Smooth muscle cell (in vitro differentiated cells): ENCODE measurements around the gene MRPL45. TPM values are rescaled to one million over a fixed set of nuclear protein-coding genes. Genes with fewer than 3 reads are reported as not detected.

Experiments
- DNase-seq: peaks from one replicate; lab custom pipeline; 2025; ENCODE audit not compliant: unreplicated experiment; lab: John Stamatoyannopoulos, UW
- H2AFZ ChIP-seq: fragments of 200-600 bp; sonication (generic); 2 replicates; pipeline ENCODE4 v1.6.0; 2016; ENCODE audit warnings: antibody characterized with exemption, low read depth, mild to moderate bottlenecking
- H3F3A ChIP-seq: fragments of 200-600 bp; sonication (generic); 2 replicates; pipeline ENCODE4 v1.6.0; 2017; ENCODE audit warnings: antibody characterized with exemption, low read depth
- H3K27ac ChIP-seq: fragments of 200-600 bp; sonication (generic); 2 replicates; pipeline ENCODE4 v1.5.1; 2016; ENCODE audit warnings: low read depth, mild to moderate bottlenecking
- H3K27me3 ChIP-seq: fragments of 200-600 bp; sonication (generic); 2 replicates; pipeline ENCODE4 v1.6.1; 2016; ENCODE audit warnings: low read depth, mild to moderate bottlenecking
- H3K36me3 ChIP-seq: fragments of 200-600 bp; sonication (generic); 2 replicates; pipeline ENCODE4 v1.5.1; 2016; ENCODE audit warnings: low read depth
- H3K4me1 ChIP-seq: fragments of 200-600 bp; sonication (generic); 2 replicates; pipeline ENCODE4 v1.5.1; 2016; ENCODE audit warnings: low read depth
- H3K4me2 ChIP-seq: fragments of 200-600 bp; sonication (generic); 2 replicates; pipeline ENCODE4 v1.6.0; 2016; ENCODE audit warnings: mild to moderate bottlenecking
- H3K4me3 ChIP-seq: fragments of 200-600 bp; sonication (generic); 2 replicates; pipeline ENCODE4 v1.5.1; 2016; ENCODE audit warnings: mild to moderate bottlenecking
- H3K79me2 ChIP-seq: fragments of 200-600 bp; sonication (generic); 2 replicates; pipeline ENCODE4 v1.6.0; 2016; ENCODE audit warnings: low read depth, mild to moderate bottlenecking
- H3K9ac ChIP-seq: fragments of 200-600 bp; sonication (generic); 2 replicates; pipeline ENCODE4 v1.6.0; 2016; ENCODE audit warnings: low read depth
- H3K9me3 ChIP-seq: fragments of 200-600 bp; sonication (generic); replicated peaks from 2 replicates; pipeline ENCODE4 v1.5.1; 2016; ENCODE audit warnings: low read depth
- H4K20me1 ChIP-seq: fragments of 200-600 bp; sonication (generic); 2 replicates; pipeline ENCODE4 v1.6.0; 2016; ENCODE audit warnings: low read depth
- WGBS: methylation state at CpG from one replicate; pipeline ENCODE4 v1.1.7; 2016; ENCODE audit warnings: low lambda C conversion rate; 5-methylcytosine and 5-hydroxymethylcytosine counted together
- polyA plus RNA-seq: library from polyadenylated mRNA; unstranded; fragments of >200 nt; fragmentation: Nextera tagmentation; extraction: Ambion mirVana; gene quantifications from 2 replicates; pipeline ENCODE4 v1.2.1, GENCODE V29; 2016
- total RNA-seq: library from RNA; depleted of rRNA; stranded (reverse); fragments of >200 nt; gene quantifications from 2 replicates; pipeline ENCODE4 v1.2.3, GENCODE V29; 2014
- TF ChIP-seq, protein P1 (sequence below): fragments of 200-600 bp; sonication (generic); IDR thresholded peaks from 2 replicates; pipeline ENCODE4 v1.5.1; 2017; ENCODE audit warnings: borderline replicate concordance, mild to moderate bottlenecking, antibody characterized with exemption; ENCODE audit not compliant: insufficient read depth, poor library complexity, severe bottlenecking

Gene MRPL45
- total and polyA plus RNA-seq, 2 experiments from 2014 or later = 25.0 to 30.6 TPM

DNA sequence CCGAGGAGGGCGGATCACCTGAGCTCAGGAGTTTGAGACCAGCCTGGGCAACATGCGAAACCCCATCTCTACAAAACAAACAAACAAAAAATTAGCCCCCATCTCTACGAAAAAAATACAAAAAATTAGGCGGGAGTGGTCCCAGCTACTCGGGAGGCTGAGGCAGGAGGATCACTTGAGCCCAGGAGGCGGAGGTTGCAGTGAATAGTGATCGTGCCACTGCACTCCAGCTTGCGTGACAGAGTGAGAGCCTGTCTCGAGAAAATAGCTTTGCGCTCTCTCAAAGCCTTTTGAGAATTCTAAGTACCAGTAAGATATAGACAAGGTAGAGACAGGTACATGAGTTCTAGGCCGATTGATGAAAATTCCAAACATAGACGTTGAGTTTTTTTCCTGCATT, 56.7 kb downstream of the MRPL45 start:
- Histone ChIP-seq H3K4me3 (peak overlapping the region; percentile 93), H3K27me3 (no peaks in the 10 kb centered on the region), H3K4me2 (peak overlapping the region; percentile 98), H3K27ac (no peak overlapping the region), H3K4me1 (peaks cover 17% of the 10 kb centered on the region), H3K9ac (no peak overlapping the region), H3K36me3 (no peaks in the 10 kb centered on the region), H3K79me2 (peaks cover 64% of the 10 kb centered on the region), H3F3A (no peaks in the 10 kb centered on the region), H2AFZ (no peak overlapping the region), H3K9me3 (no peaks in the 10 kb centered on the region), H4K20me1 (peaks cover 63% of the 10 kb centered on the region)
- DNase-seq = no peak
- TF ChIP-seq, protein P1, sequence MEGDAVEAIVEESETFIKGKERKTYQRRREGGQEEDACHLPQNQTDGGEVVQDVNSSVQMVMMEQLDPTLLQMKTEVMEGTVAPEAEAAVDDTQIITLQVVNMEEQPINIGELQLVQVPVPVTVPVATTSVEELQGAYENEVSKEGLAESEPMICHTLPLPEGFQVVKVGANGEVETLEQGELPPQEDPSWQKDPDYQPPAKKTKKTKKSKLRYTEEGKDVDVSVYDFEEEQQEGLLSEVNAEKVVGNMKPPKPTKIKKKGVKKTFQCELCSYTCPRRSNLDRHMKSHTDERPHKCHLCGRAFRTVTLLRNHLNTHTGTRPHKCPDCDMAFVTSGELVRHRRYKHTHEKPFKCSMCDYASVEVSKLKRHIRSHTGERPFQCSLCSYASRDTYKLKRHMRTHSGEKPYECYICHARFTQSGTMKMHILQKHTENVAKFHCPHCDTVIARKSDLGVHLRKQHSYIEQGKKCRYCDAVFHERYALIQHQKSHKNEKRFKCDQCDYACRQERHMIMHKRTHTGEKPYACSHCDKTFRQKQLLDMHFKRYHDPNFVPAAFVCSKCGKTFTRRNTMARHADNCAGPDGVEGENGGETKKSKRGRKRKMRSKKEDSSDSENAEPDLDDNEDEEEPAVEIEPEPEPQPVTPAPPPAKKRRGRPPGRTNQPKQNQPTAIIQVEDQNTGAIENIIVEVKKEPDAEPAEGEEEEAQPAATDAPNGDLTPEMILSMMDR = no peak
- WGBS = 92% methylated on average over 13 of the region's 13 CpGs

DNA sequence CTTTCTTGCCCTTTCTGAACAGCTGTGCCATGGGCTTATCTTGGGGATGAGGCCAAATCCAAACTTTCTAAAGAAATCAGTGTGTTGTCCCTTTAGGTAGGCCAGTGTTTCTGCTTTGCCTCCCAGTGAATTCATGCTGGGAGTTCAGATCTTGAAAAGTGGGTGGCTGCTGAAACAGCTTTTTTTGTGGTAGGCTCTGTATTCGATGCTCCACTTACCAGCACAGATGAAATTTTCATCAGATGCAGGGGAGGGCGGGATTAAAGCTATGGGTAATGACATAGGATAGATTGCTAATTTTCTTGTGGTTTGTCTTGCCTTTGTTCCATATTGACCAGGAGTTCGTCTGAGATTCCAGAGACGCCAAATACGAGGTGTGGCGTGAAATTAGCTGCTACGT, 57.5 kb downstream of the MRPL45 start:
- Histone ChIP-seq H3F3A (no peaks in the 10 kb centered on the region), H2AFZ (no peak overlapping the region), H3K4me2 (peak overlapping the region; percentile 98), H3K4me3 (no peak overlapping the region), H3K4me1 (peaks cover 17% of the 10 kb centered on the region), H3K36me3 (no peaks in the 10 kb centered on the region), H4K20me1 (peaks cover 71% of the 10 kb centered on the region), H3K27ac (no peak overlapping the region), H3K9ac (no peak overlapping the region), H3K9me3 (no peaks in the 10 kb centered on the region), H3K79me2 (peaks cover 70% of the 10 kb centered on the region), H3K27me3 (no peaks in the 10 kb centered on the region)
- DNase-seq = no peak
- TF ChIP-seq, protein P1 = no peak
- WGBS = 84% methylated on average over 7 of the region's 7 CpGs

DNA sequence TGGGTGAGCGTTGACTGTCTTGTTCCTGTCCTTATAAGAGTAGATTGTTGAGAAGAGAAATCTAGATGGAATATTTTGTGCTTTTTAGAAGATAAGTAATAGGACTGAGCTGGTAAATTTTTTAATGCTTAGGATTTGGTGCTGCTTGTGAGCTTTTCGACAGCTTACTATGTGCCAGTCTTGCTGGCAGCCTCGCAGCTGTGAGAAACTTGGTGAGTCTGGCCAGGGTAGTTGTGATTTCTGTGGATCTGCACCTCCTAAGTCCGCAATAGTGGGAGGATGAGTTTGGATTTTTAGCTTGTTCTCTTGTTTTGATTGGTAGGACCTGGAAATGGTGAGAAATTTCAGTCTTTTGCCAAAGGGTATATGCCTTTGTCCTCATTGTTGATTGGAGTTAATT, 58.3 kb downstream of the MRPL45 start:
- 92% methylated on average over 4 of the region's 4 CpGs for WGBS
- no peaks in the 10 kb centered on the region for H3F3A ChIP-seq
- H2AFZ ChIP-seq = no peak overlapping the region
- no peaks in the 10 kb centered on the region for H3K36me3 ChIP-seq
- peaks cover 17% of the 10 kb centered on the region for H3K4me1 ChIP-seq
- TF ChIP-seq, protein P1 = no peak
- peaks cover 78% of the 10 kb centered on the region for H4K20me1 ChIP-seq
- peaks cover 78% of the 10 kb centered on the region for H3K79me2 ChIP-seq
- H3K27ac ChIP-seq = no peak overlapping the region
- H3K27me3 ChIP-seq = no peaks in the 10 kb centered on the region
- H3K4me2 ChIP-seq = no peak overlapping the region
- no peak for DNase-seq
- H3K9me3 ChIP-seq = no peaks in the 10 kb centered on the region
- H3K4me3 ChIP-seq = no peak overlapping the region
- no peak overlapping the region for H3K9ac ChIP-seq

DNA sequence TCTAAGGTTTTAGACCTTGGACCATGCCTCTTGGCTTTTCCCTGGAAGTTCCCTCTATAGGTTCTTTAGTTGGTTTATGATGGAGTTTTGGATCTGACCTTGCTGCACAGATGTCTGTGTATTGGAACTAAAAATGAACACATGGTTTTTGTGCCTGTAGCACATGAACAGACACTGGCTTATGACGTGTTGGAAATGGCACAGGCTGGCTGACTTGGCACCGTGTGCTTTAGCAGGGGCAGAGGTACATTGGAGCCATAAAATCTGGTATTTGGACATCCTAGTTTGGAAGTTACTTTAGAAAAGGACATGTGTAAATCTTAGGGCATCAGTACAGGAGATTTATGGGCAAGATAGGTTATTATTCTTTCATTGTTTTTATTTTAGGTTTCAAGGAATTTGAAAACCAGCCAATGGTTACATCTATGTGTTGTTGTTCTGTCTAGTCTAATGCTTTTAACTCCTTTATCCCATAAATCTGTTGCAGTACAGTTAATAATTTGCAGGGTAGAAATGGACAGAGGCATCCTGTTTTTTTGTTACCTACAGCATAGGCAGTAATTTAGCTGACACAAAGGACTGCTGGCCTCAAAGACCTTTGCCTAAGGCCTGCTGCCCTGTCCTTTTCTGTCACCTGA, 60.6 kb downstream of the MRPL45 start:
- Histone ChIP-seq H4K20me1 (peaks cover 99% of the 10 kb centered on the region), H3K36me3 (no peaks in the 10 kb centered on the region), H3F3A (no peaks in the 10 kb centered on the region), H3K79me2 (peaks cover 80% of the 10 kb centered on the region), H3K4me1 (peaks cover 17% of the 10 kb centered on the region), H3K4me3 (no peak overlapping the region), H2AFZ (no peak overlapping the region), H3K9ac (no peak overlapping the region), H3K9me3 (no peaks in the 10 kb centered on the region), H3K4me2 (no peak overlapping the region), H3K27me3 (no peaks in the 10 kb centered on the region), H3K27ac (no peak overlapping the region)
- no peak for DNase-seq
- TF ChIP-seq, protein P1 = no peak
- 93% methylated on average over 2 of the region's 2 CpGs for WGBS
